Heart left ventricle (tissue), 16 donors: ENCODE data around the gene TOMM5. TPM values are rescaled to one million over a fixed set of nuclear protein-coding genes. Genes with fewer than 3 reads are reported as not detected.

ENCODE experiments used
- ATAC-seq, 4 donors: fragments of 200-7000 bp; cut with Tn5 transposase; one replicate each; pipeline ENCODE4 v1.9.1; 2020 to 2022; ENCODE audit warnings: moderate library complexity in 4 of 4, mild to moderate bottlenecking in 3 of 4, moderate number of reproducible peaks in 1 of 4
- DNase-seq, 5 donors: peaks; one replicate each; pipeline ENCODE4 v3.0.0-alpha.2; 2020
- H3K27ac ChIP-seq, 12 donors: fragments of 200-600 bp; sonication (generic) in 4 of 12; one replicate each; pipeline versions ENCODE4 v1.5.0 to v1.8.0; 2016 to 2022; ENCODE audit warnings: mild to moderate bottlenecking in 2 of 12
- H3K27me3 ChIP-seq, 9 donors: fragments of 200-600 bp; sonication (generic) in 2 of 9; one replicate each; pipeline versions ENCODE4 v1.5.1 to v1.8.0; 2016 to 2022; ENCODE audit warnings: mild to moderate bottlenecking in 3 of 9
- H3K36me3 ChIP-seq, 9 donors: fragments of 200-600 bp; sonication (generic) in 2 of 9; one replicate each; pipeline versions ENCODE4 v1.5.0 to v1.8.0; 2018 to 2022; ENCODE audit warnings: mild to moderate bottlenecking in 2 of 9
- H3K4me1 ChIP-seq, 12 donors: fragments of 200-600 bp; sonication (generic) in 4 of 12; one replicate each; pipeline versions ENCODE4 v1.5.0 to v1.8.0; 2016 to 2022; ENCODE audit warnings: mild to moderate bottlenecking in 3 of 12
- H3K4me3 ChIP-seq, 12 donors: fragments of 200-600 bp; sonication (generic) in 4 of 12; one replicate each; pipeline versions ENCODE4 v1.5.0 to v1.8.0; 2017 to 2022; ENCODE audit warnings: mild to moderate bottlenecking in 9 of 12, moderate library complexity in 4 of 12
- H3K9me3 ChIP-seq, 12 donors: fragments of 200-600 bp; sonication (generic) in 4 of 12; one replicate each; pipeline versions ENCODE4 v1.5.0 to v1.8.0; 2016 to 2022; ENCODE audit warnings: mild to moderate bottlenecking in 1 of 12
- POLR2A ChIP-seq, 2 donors: fragments of 450-650 bp; IDR thresholded peaks; one replicate each; pipeline ENCODE4 v1.6.1; 2017; ENCODE audit warnings: antibody characterized with exemption in 2 of 2, mild to moderate bottlenecking in 2 of 2, moderate library complexity in 2 of 2
- WGBS, 4 donors: extraction: QIAGEN DNeasy Blood & Tissue Kit in 2 of 4; methylation state at CpG; one replicate each; pipeline versions ENCODE4 v1.1.5 to v1.1.7; 2013 to 2018; 5-methylcytosine and 5-hydroxymethylcytosine counted together
- intact Hi-C, 10 donors: fragments of 100-400 bp; cut with DNase I; formaldehyde crosslinking; loops; one replicate each; pipeline versions ENCODE4 v1.11.1 to v1.14.2; 2022
- polyA plus RNA-seq, 2 donors: library from polyadenylated mRNA; stranded (reverse); fragments of 200-250 nt; gene quantifications; one replicate each; pipeline ENCODE4 v1.2.3, GENCODE V29; 2013
- total RNA-seq, 9 donors: library from RNA; depleted of rRNA in 2 of 9; stranded (reverse); fragments of >200 nt in 2 of 9; fragmentation: NEBNext Ultra II Directional in 3 of 9; extraction: Animal tissue kit (Norgen Biotek cat#: 25700) in 3 of 9; gene quantifications; one replicate each; pipeline versions ENCODE4 v1.1.0 to v1.2.4, GENCODE V29; 2016 to 2023
- TF ChIP-seq, protein P1 (sequence below), 12 donors: fragments of 200-600 bp; sonication (generic) in 4 of 12; IDR thresholded peaks; one replicate each; pipeline versions ENCODE4 v1.5.0 to v1.8.0; 2018 to 2022; ENCODE audit warnings: antibody characterized with exemption in 12 of 12, mild to moderate bottlenecking in 5 of 12
- donor health status: ischemic (EF 13 %, LVEDD 7.1; RV severe dilation, severe dysfunction).
- donor health status: healthy with polysubstance abuse.
- donor health status: DM: no; HTN: yes; CAD: no.
- donor health status: DM: no; HTN: no; CAD: no.
- donor health status: ischemic (EF 25% LVEDD 6.9; RV normal size, moderate dysfunction).
- donor health status: ischemic (EF 25% LVEDD 5.7; RV mildly dilated, moderate dysfunction).
- donor health status: healthy.
- donor health status: DM: yes; HTN: yes; CAD: no.
- donor health status: ischemic (EF 35%, LVEDD 5.7; RV mildly dilated, moderate dysfunction).
- donor health status: nonischemic (EF 11% LVEDD 7.7; RV severe dilation, severe dysfunction).
- donor health status: DM: yes; HTN: yes; CAD: no.
- donor health status: PGD.
- donor health status: ischemic (EF 29% LVEDD 5.4; RV normal size, mild dysfunction).
- donor health status: nonischemic (EF 23%, LVEDD 6.1; RV moderate dilation, normal function).

The TOMM5 gene
- total and polyA plus RNA-seq, 11 donors: 39.7 to 139 (median 50.4) TPM

DNA sequence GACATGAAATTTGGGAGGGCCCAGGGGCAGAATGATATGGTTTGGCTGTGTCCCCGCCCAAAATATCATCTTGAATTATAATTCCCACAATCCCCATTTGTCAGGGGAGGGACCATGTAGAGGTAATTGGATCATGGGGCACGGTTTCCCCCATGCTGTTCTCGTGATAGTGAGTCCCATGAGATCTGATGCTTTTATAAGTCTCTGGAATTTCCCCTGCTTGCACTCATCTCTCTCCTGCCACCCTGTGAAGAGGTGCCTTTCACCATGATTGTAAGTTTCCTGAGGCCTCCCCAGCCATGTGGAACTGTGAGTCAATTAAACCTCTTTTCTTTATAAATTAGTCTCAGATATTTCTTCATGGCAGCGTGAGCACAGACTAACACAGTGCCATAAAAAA is 27.5 kb downstream of the TOMM5 start:
- Histone ChIP-seq H3K36me3 (no peaks in the 10 kb centered on the region), H3K4me3 (no peak overlapping the region), H3K27ac (no peak overlapping the region), H3K4me1 (no peaks in the 10 kb centered on the region), H3K27me3 (no peaks in the 10 kb centered on the region), H3K9me3 (no peaks in the 10 kb centered on the region)
- ATAC-seq (no peak), DNase-seq (no peak)
- intact Hi-C loops: loop anchor here in 1 of 10 donors (10.0 kb wide), 1 partner anchor 70 kb away; no protein-coding TSS in a partner anchor
- WGBS, 4 donors: 86 to 91% (median 89%) methylated on average over 4 of the region's 4 CpGs
- TF ChIP-seq POLR2A (IDR thresholded peaks at IDR 0.05): no peak
- TF ChIP-seq, protein P1, sequence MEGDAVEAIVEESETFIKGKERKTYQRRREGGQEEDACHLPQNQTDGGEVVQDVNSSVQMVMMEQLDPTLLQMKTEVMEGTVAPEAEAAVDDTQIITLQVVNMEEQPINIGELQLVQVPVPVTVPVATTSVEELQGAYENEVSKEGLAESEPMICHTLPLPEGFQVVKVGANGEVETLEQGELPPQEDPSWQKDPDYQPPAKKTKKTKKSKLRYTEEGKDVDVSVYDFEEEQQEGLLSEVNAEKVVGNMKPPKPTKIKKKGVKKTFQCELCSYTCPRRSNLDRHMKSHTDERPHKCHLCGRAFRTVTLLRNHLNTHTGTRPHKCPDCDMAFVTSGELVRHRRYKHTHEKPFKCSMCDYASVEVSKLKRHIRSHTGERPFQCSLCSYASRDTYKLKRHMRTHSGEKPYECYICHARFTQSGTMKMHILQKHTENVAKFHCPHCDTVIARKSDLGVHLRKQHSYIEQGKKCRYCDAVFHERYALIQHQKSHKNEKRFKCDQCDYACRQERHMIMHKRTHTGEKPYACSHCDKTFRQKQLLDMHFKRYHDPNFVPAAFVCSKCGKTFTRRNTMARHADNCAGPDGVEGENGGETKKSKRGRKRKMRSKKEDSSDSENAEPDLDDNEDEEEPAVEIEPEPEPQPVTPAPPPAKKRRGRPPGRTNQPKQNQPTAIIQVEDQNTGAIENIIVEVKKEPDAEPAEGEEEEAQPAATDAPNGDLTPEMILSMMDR (IDR thresholded peaks at IDR 0.05): no peak

DNA sequence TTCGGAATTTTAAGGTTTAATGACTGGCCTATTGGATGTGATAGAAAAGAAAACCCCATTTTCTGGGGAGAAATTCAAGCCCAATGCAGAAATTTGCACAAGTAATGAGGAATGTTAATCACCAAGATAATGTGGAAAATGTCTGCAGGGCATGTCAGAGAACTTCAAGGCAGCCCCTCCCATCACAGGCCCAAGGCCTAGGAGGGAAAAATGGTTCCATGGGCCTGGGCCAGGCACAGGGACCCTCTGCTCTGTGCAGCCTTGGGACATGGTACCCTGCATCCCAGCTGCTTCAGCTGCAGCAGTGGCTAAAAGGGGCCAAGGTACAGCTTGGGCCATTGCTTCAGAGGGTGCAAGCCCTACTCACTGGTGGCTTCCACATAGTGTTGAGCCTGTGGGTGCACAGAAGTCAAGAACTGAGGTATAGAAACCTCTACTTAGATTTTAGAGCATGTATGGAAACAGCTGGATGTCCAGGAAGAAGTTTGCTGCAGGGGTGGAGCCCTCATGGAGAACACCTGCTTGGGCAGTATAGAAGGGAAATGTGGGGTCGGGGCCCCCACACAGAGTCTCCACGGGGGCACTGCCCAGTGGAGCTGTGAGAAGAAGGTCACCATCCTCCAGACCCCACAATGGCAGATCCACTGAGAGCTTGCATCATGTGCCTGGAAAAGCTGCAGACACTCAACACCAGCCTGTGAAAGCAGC is 28.4 kb downstream of the TOMM5 start:
- no peaks in the 10 kb centered on the region for H3K36me3 ChIP-seq
- no peak for TF ChIP-seq POLR2A (IDR thresholded peaks at IDR 0.05)
- TF ChIP-seq, protein P1 (IDR thresholded peaks at IDR 0.05): no peak
- no peak for ATAC-seq
- no peaks in the 10 kb centered on the region for H3K27me3 ChIP-seq
- no peak overlapping the region for H3K27ac ChIP-seq
- intact Hi-C loops: loop anchor here in 1 of 10 donors (10.0 kb wide), 1 partner anchor 69 kb away; no protein-coding TSS in a partner anchor
- WGBS, 4 donors: 61 to 95% (median 72%) methylated on average over 3 of the region's 3 CpGs
- no peaks in the 10 kb centered on the region for H3K9me3 ChIP-seq
- no peaks in the 10 kb centered on the region for H3K4me1 ChIP-seq
- no peak overlapping the region for H3K4me3 ChIP-seq
- no peak for DNase-seq

DNA sequence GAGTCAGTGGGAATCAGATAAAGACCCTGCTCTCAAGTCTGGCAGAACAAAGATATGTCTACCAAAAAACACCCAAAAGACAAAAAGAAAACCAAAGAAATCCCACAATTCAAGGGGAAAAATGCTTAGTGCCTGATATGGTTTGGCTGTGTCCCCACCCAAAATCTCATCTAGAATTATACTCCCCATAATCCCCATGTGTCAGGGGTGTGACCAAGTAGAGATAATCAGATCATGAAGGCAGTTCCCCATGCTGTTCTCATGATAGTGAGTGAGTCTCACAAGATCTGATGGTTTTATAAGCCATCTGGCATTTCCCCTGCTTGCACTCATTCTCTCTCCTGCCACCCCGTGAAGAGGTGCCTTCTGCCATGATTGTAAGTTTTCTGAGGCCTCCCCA is 29.6 kb downstream of the TOMM5 start:
- ATAC-seq (no peak), DNase-seq (no peak)
- Histone ChIP-seq H3K27me3 (no peaks in the 10 kb centered on the region), H3K4me1 (no peaks in the 10 kb centered on the region), H3K9me3 (no peaks in the 10 kb centered on the region), H3K36me3 (no peaks in the 10 kb centered on the region), H3K4me3 (no peak overlapping the region), H3K27ac (no peak overlapping the region)
- no peak for TF ChIP-seq POLR2A (IDR thresholded peaks at IDR 0.05)
- TF ChIP-seq, protein P1 (IDR thresholded peaks at IDR 0.05): no peak
- WGBS, 4 donors: 94 to 100% (median 98%) methylated on average over 1 of the region's 1 CpG
- intact Hi-C loops: loop anchor here in 1 of 10 donors (10.0 kb wide), 1 partner anchor 68 kb away; no protein-coding TSS in a partner anchor

DNA sequence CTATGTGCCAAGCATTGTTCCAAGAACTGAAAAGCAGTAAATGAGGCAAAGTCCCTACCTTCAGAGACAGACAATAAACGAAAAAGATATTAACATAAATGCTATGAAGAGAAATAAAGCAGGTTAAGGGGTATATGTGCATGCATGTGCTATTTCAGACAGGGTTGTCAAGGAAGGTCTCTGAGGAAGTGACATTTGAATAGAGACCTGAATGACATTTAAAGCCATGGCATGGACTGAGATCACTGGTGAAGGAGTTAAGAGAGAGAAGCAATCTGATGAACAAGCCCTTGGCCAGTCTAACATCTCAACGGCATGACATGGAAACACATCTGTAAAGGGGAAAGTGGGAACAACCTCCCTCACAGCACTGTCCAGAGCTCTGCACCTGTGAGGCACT is 30.7 kb downstream of the TOMM5 start:
- H3K4me1 ChIP-seq: no peaks in the 10 kb centered on the region
- no peaks in the 10 kb centered on the region for H3K27me3 ChIP-seq
- no peak for DNase-seq
- no peak overlapping the region for H3K27ac ChIP-seq
- no peaks in the 10 kb centered on the region for H3K36me3 ChIP-seq
- intact Hi-C loops: loop anchor here in 1 of 10 donors (10.0 kb wide), 1 partner anchor 67 kb away; no protein-coding TSS in a partner anchor
- no peak overlapping the region for H3K4me3 ChIP-seq
- no peak for TF ChIP-seq POLR2A (IDR thresholded peaks at IDR 0.05)
- TF ChIP-seq, protein P1 (IDR thresholded peaks at IDR 0.05): no peak
- H3K9me3 ChIP-seq: no peaks in the 10 kb centered on the region
- 79 to 85% (median 82%) methylated on average over 2 of the region's 2 CpGs for WGBS, 4 donors
- ATAC-seq: no peak
